ENCODE data around the gene BAZ1A. TPM values are rescaled to one million over a fixed set of nuclear protein-coding genes. Genes with fewer than 3 reads are reported as not detected.

The BAZ1A gene
- total and polyA plus RNA-seq, 2 experiments from 2014 or later: 9.4 to 13.8 TPM

- peaks cover 76% of the 10 kb centered on the region for H3K79me2 ChIP-seq (ENCODE audit: insufficient read depth)
- peaks cover 32% of the 10 kb centered on the region for H3F3A ChIP-seq (ENCODE audit: insufficient read depth)
- H3K36me3 ChIP-seq (ENCODE audit: low read depth): peaks cover 6% of the 10 kb centered on the region; the same call in 1 of the 2 replicates
- peak overlapping the region; percentile 52 for H3K4me2 ChIP-seq (ENCODE audit: unreplicated experiment)
- 0 out of 2 replicates have a peak overlapping the region, but pooled peaks have one; percentile 5 for H3K4me3 ChIP-seq
- no peak overlapping the region for H3K9ac ChIP-seq
- H3K9me3 ChIP-seq (ENCODE audit: low read depth): no peaks in the 10 kb centered on the region
- H3K9me2 ChIP-seq (ENCODE audit: insufficient read depth): no peaks in the 10 kb centered on the region
- in situ Hi-C loops (cut with MboI): no loop called here
- 2 to 3% methylated on average over 2 of the region's 2 CpGs for WGBS, 2 experiments (ENCODE audit: low coverage in 1 of 2, low lambda C conversion rate in 2 of 2, missing lambda C conversion rate in 2 of 2)
- peak; percentile 90 for DNase-seq
- TF ChIP-seq EZH2phosphoT487 (IDR thresholded peaks at IDR 0.05; ENCODE audit: insufficient read depth, low read depth) (no peak), EZH2 (IDR thresholded peaks at IDR 0.05; ENCODE audit: insufficient read depth, poor library complexity, severe bottlenecking) (no peak)
- H3K27ac ChIP-seq: peak overlapping the region; percentile 66
- H3K27me3 ChIP-seq (replicated peaks; ENCODE audit: insufficient read depth): no peaks in the 10 kb centered on the region
- peak overlapping the region; percentile 67 for H2AFZ ChIP-seq
- peaks cover 10% of the 10 kb centered on the region for H3K4me1 ChIP-seq (ENCODE audit: insufficient read depth)
- no peaks in the 10 kb centered on the region for H4K20me1 ChIP-seq (ENCODE audit: insufficient read depth)
Measured at GRCh38 chr14:34851395-34851794, 23.8 kb downstream of the BAZ1A start.

GRCh38 chr14:34845869-34846268 is 29.3 kb downstream of the BAZ1A start:
- Histone ChIP-seq H4K20me1 (ENCODE audit: insufficient read depth) (no peaks in the 10 kb centered on the region), H3K36me3 (ENCODE audit: low read depth) (no peaks in the 10 kb centered on the region), H3K4me3 (no peak overlapping the region), H3K9me2 (ENCODE audit: insufficient read depth) (no peaks in the 10 kb centered on the region), H3K9me3 (ENCODE audit: low read depth) (no peaks in the 10 kb centered on the region), H3K9ac (no peak overlapping the region), H3K4me2 (ENCODE audit: unreplicated experiment) (no peak overlapping the region), H3K27ac (no peak overlapping the region), H2AFZ (no peak overlapping the region), H3K27me3 (replicated peaks; ENCODE audit: insufficient read depth) (no peaks in the 10 kb centered on the region), H3K4me1 (ENCODE audit: insufficient read depth) (peaks cover 16% of the 10 kb centered on the region), H3F3A (ENCODE audit: insufficient read depth) (peaks cover 18% of the 10 kb centered on the region), H3K79me2 (ENCODE audit: insufficient read depth) (peaks cover 87% of the 10 kb centered on the region)
- TF ChIP-seq EZH2phosphoT487 (IDR thresholded peaks at IDR 0.05; ENCODE audit: insufficient read depth, low read depth): no peak
- TF ChIP-seq EZH2 (IDR thresholded peaks at IDR 0.05; ENCODE audit: insufficient read depth, poor library complexity, severe bottlenecking): no peak
- DNase-seq: no peak
- in situ Hi-C loops (cut with MboI): no loop called here
- WGBS, 2 experiments (ENCODE audit: low coverage in 1 of 2, low lambda C conversion rate in 2 of 2, missing lambda C conversion rate in 2 of 2): 87 to 100% methylated on average over 1 of the region's 1 CpG

- 54 to 57% methylated on average over 3 of the region's 3 CpGs for WGBS, 2 experiments (ENCODE audit: low coverage in 1 of 2, low lambda C conversion rate in 2 of 2, missing lambda C conversion rate in 2 of 2)
- H3K9ac ChIP-seq: no peak overlapping the region
- H3K4me1 ChIP-seq (ENCODE audit: insufficient read depth): peaks cover 14% of the 10 kb centered on the region
- H3K36me3 ChIP-seq (ENCODE audit: low read depth): no peaks in the 10 kb centered on the region
- in situ Hi-C loops (cut with MboI): no loop called here
- peak overlapping the region; percentile 46 for H3K4me2 ChIP-seq (ENCODE audit: unreplicated experiment)
- H3K27ac ChIP-seq: peak overlapping the region; percentile 59
- peak; percentile 73 for DNase-seq
- H3K27me3 ChIP-seq (replicated peaks; ENCODE audit: insufficient read depth): no peaks in the 10 kb centered on the region
- H3K9me2 ChIP-seq (ENCODE audit: insufficient read depth): no peaks in the 10 kb centered on the region
- TF ChIP-seq EZH2phosphoT487 (IDR thresholded peaks at IDR 0.05; ENCODE audit: insufficient read depth, low read depth) (no peak), EZH2 (IDR thresholded peaks at IDR 0.05; ENCODE audit: insufficient read depth, poor library complexity, severe bottlenecking) (no peak)
- H4K20me1 ChIP-seq (ENCODE audit: insufficient read depth): no peaks in the 10 kb centered on the region
- no peak overlapping the region; the same call in 1 of the 2 replicates for H2AFZ ChIP-seq
- H3K4me3 ChIP-seq: no peak overlapping the region
- peaks cover 13% of the 10 kb centered on the region for H3F3A ChIP-seq (ENCODE audit: insufficient read depth)
- no peaks in the 10 kb centered on the region for H3K9me3 ChIP-seq (ENCODE audit: low read depth)
- peaks cover 84% of the 10 kb centered on the region for H3K79me2 ChIP-seq (ENCODE audit: insufficient read depth)
Measured at GRCh38 chr14:34843011-34843554, 32.1 kb downstream of the BAZ1A start.

- WGBS, 2 experiments (ENCODE audit: low coverage in 1 of 2, low lambda C conversion rate in 2 of 2, missing lambda C conversion rate in 2 of 2): 65 to 73% methylated on average over 3 of the region's 3 CpGs
Measured at GRCh38 chr14:34837801-34838322, 37.3 kb downstream of the BAZ1A start.

More at GRCh38 chr14:34837801-34838322, 37.3 kb downstream of the BAZ1A start:
- Histone ChIP-seq H3K4me2 (ENCODE audit: unreplicated experiment) (no peak overlapping the region), H2AFZ (no peak overlapping the region), H3K36me3 (ENCODE audit: low read depth) (no peaks in the 10 kb centered on the region), H3K4me3 (no peak overlapping the region), H3K4me1 (ENCODE audit: insufficient read depth) (peaks cover 5% of the 10 kb centered on the region), H3K79me2 (ENCODE audit: insufficient read depth) (peaks cover 92% of the 10 kb centered on the region), H3K9ac (no peak overlapping the region), H3K9me3 (ENCODE audit: low read depth) (no peaks in the 10 kb centered on the region), H3K9me2 (ENCODE audit: insufficient read depth) (no peaks in the 10 kb centered on the region), H3K27ac (no peak overlapping the region), H3K27me3 (replicated peaks; ENCODE audit: insufficient read depth) (no peaks in the 10 kb centered on the region), H4K20me1 (ENCODE audit: insufficient read depth) (no peaks in the 10 kb centered on the region), H3F3A (ENCODE audit: insufficient read depth) (peaks cover 5% of the 10 kb centered on the region)
- TF ChIP-seq EZH2phosphoT487 (IDR thresholded peaks at IDR 0.05; ENCODE audit: insufficient read depth, low read depth) (no peak), EZH2 (IDR thresholded peaks at IDR 0.05; ENCODE audit: insufficient read depth, poor library complexity, severe bottlenecking) (no peak)
- in situ Hi-C loops (cut with MboI): no loop called here
- no peak for DNase-seq
